ENCODE results near the gene EFEMP2.
A peak's percentile ranks its signal among the peaks of the same experiment; 100 is the strongest.
"Not testable (repeated sequence)": the region's sequence is repeated elsewhere in the genome, so short reads cannot be mapped to it uniquely, and the experiment has no call there.

EFEMP2 gene

GRCh38 chr11:65854852-65855837, 17.5 kb downstream of the EFEMP2 start:
- no peak for DNase-seq (ENCODE audit: low spot score)

GRCh38 chr11:65854161-65854592, 18.4 kb downstream of the EFEMP2 start:
- DNase-seq (ENCODE audit: low spot score) = no peak

GRCh38 chr11:65853246-65853979, 19.2 kb downstream of the EFEMP2 start:
- DNase-seq (ENCODE audit: low spot score) = no peak

GRCh38 chr11:65852508-65853245, 19.9 kb downstream of the EFEMP2 start:
- DNase-seq (ENCODE audit: low spot score) = no peak

GRCh38 chr11:65851811-65852507, 20.6 kb downstream of the EFEMP2 start:
- DNase-seq (ENCODE audit: low spot score) = no peak

- no peak for DNase-seq (ENCODE audit: low spot score)
Observed at GRCh38 chr11:65851083-65851579, 21.5 kb downstream of the EFEMP2 start.

GRCh38 chr11:65850217-65851082, 22.1 kb downstream of the EFEMP2 start:
- no peak for DNase-seq (ENCODE audit: low spot score)

GRCh38 chr11:65849771-65850216, 22.8 kb downstream of the EFEMP2 start:
- DNase-seq (ENCODE audit: low spot score) = no peak

GRCh38 chr11:65849366-65849765, 23.2 kb downstream of the EFEMP2 start:
- no peak for DNase-seq (ENCODE audit: low spot score)

GRCh38 chr11:65848693-65849092, 23.9 kb downstream of the EFEMP2 start:
- DNase-seq (ENCODE audit: low spot score) = not testable (repeated sequence)

GRCh38 chr11:65847746-65848145, 24.9 kb downstream of the EFEMP2 start:
- DNase-seq (ENCODE audit: low spot score) = no peak

GRCh38 chr11:65844231-65844872, 28.2 kb downstream of the EFEMP2 start:
- no peak for DNase-seq (ENCODE audit: low spot score)

- DNase-seq (ENCODE audit: low spot score) = no peak
Observed at GRCh38 chr11:65843811-65844210, 28.8 kb downstream of the EFEMP2 start.

GRCh38 chr11:65842144-65842543, 30.5 kb downstream of the EFEMP2 start:
- DNase-seq (ENCODE audit: low spot score) = no peak

GRCh38 chr11:65834202-65834601, 38.4 kb downstream of the EFEMP2 start:
- DNase-seq (ENCODE audit: low spot score) = no peak

- peak; percentile 96 for DNase-seq (ENCODE audit: low spot score)
Observed at GRCh38 chr11:65833297-65834030, 39.1 kb downstream of the EFEMP2 start, which contains the start of gene SNX32. SNX32 (plus strand) TSS chr11:65833963; CDS start chr11:65834066, 103 bp downstream.

GRCh38 chr11:65832231-65832630, 40.4 kb downstream of the EFEMP2 start:
- DNase-seq (ENCODE audit: low spot score) = not testable (repeated sequence)

GRCh38 chr11:65829459-65829858, 43.1 kb downstream of the EFEMP2 start:
- DNase-seq (ENCODE audit: low spot score) = no peak

Data from left forelimb (tissue), 1 donor.